AG04450 (cell line): ENCODE measurements around the gene HECW1. TPM values are rescaled to one million over a fixed set of nuclear protein-coding genes. Genes with fewer than 3 reads are reported as not detected.
A peak's percentile ranks its signal among the peaks of the same experiment; 100 is the strongest.

ENCODE experiments used
- CTCF ChIA-PET: fragments of 300-600, 350-600 bp; formaldehyde crosslinking; extraction: SDS; loops from one replicate; lab custom pipeline; 2022; ENCODE audit warnings: antibody characterized with exemption, inconsistent platforms; lab: Charles Lee
- POLR2A ChIA-PET: fragments of 350-600 bp; formaldehyde crosslinking; extraction: SDS; loops from one replicate; lab custom pipeline; 2021; ENCODE audit warnings: antibody characterized with exemption, inconsistent platforms; lab: Yijun Ruan, JAX
- DNase-seq: peaks from one replicate; pipeline ENCODE4 v3.0.0-alpha.2; 2011; ENCODE audit warnings: low read depth, low spot score
- H3K27ac ChIP-seq: one replicate; pipeline ENCODE4 v1.5.1; 2012; ENCODE audit warnings: low read depth, low read length, control low read depth
- H3K27me3 ChIP-seq: one replicate; pipeline ENCODE4 v1.6.0; 2012; ENCODE audit warnings: low read length; ENCODE audit not compliant: control insufficient read depth, insufficient read depth
- H3K4me3 ChIP-seq: 2 replicates; pipeline ENCODE4 v1.5.1; 2011; ENCODE audit warnings: mild to moderate bottlenecking, low read depth, low read length, control low read depth
- H3K9me3 ChIP-seq: 2 replicates; pipeline ENCODE4 v1.5.1; 2012; ENCODE audit warnings: low read length; ENCODE audit not compliant: control insufficient read depth, insufficient read depth
- CTCF ChIP-seq: IDR thresholded peaks from 2 replicates; pipeline ENCODE4 v1.5.1; 2011; ENCODE audit warnings: low read depth, low read length, control low read depth, inconsistent platforms
- polyA plus RNA-seq: library from polyadenylated mRNA; depleted of rRNA; stranded (reverse); fragments of >200 nt; gene quantifications from 2 replicates; pipeline ENCODE4 v1.2.3, GENCODE V29; 2011

Gene HECW1
- polyA plus RNA-seq, 1 experiment, result 2.6 TPM

- no peaks in the 10 kb centered on the region; the same call in 1 of the 2 replicates for H3K9me3 ChIP-seq
- H3K4me3 ChIP-seq, result no peak overlapping the region
- peak; percentile 77 for TF ChIP-seq CTCF
- ChIA-PET POLR2A (no interaction called here), CTCF (interaction anchor here (0.6 to 3.2 kb wide), 30 partner anchors 10 to 513 kb away, joined by 3 to 25 read pairs (median 5); partner anchors contain the start of genes MRPL32, PSMA2 and STK17A)
- no peaks in the 10 kb centered on the region for H3K27me3 ChIP-seq
- no peak overlapping the region for H3K27ac ChIP-seq
- no peak for DNase-seq
Measured at GRCh38 chr7:43439631-43440401, 327.4 kb downstream of the HECW1 start.

GRCh38 chr7:43441231-43442130, 329.0 kb downstream of the HECW1 start:
- CTCF ChIA-PET, result interaction anchor here (0.8 to 2.3 kb wide), 4 partner anchors 139 to 500 kb away, joined by 3 to 23 read pairs (median 4); no protein-coding TSS in a partner anchor
- Histone ChIP-seq H3K9me3 (no peaks in the 10 kb centered on the region; the same call in 1 of the 2 replicates), H3K27me3 (no peaks in the 10 kb centered on the region), H3K27ac (no peak overlapping the region), H3K4me3 (no peak overlapping the region)
- POLR2A ChIA-PET, result no interaction called here
- DNase-seq, result no peak
- TF ChIP-seq CTCF, result no peak

GRCh38 chr7:43443381-43443780, 330.9 kb downstream of the HECW1 start:
- ChIA-PET POLR2A (no interaction called here), CTCF (interaction anchor here (0.6 to 2.2 kb wide), 3 partner anchors 11 to 395 kb away, joined by 4 to 6 read pairs (median 5); no protein-coding TSS in a partner anchor)
- Histone ChIP-seq H3K4me3 (no peak overlapping the region), H3K27me3 (no peaks in the 10 kb centered on the region), H3K27ac (no peak overlapping the region), H3K9me3 (no peaks in the 10 kb centered on the region; the same call in 1 of the 2 replicates)
- TF ChIP-seq CTCF, result no peak
- no peak for DNase-seq

GRCh38 chr7:43444711-43445578, 332.5 kb downstream of the HECW1 start:
- POLR2A ChIA-PET, result no interaction called here
- Histone ChIP-seq H3K4me3 (no peak overlapping the region), H3K9me3 (no peaks in the 10 kb centered on the region; the same call in 1 of the 2 replicates), H3K27ac (no peak overlapping the region), H3K27me3 (no peaks in the 10 kb centered on the region)
- CTCF ChIA-PET, result interaction anchor here (2.2 kb wide), 1 partner anchor 9 kb away, joined by 6 read pairs; no protein-coding TSS in a partner anchor
- no peak for TF ChIP-seq CTCF
- no peak for DNase-seq
